ENCODE data around the gene RALGDS. TPM values are rescaled to one million over a fixed set of nuclear protein-coding genes. Genes with fewer than 3 reads are reported as not detected.

The RALGDS gene
- total RNA-seq, 2 donors from 2014 or later, result 27.8 to 64.6 TPM

- intact Hi-C loops (cut with DNase I), result no loop called here
- WGBS, 2 donors, result 92 to 97% methylated on average over 6 of the region's 6 CpGs
- Histone ChIP-seq H3K9me3 (no peaks in the 10 kb centered on the region), H3K4me1 (peaks cover 32% of the 10 kb centered on the region), H3K27me3 (no peaks in the 10 kb centered on the region), H3K4me3 (no peak overlapping the region), H3K27ac (no peak overlapping the region), H3K36me3 (replicated peaks in 1 of 2; ENCODE audit: insufficient read depth in 1 of 2, low read depth in 2 of 2) (no peaks in the 10 kb centered on the region)
- DNase-seq, result no peak
- TF ChIP-seq POLR2A (IDR thresholded peaks at IDR 0.05) (no peak), CTCF (IDR thresholded peaks at IDR 0.05) (no peak)
- ATAC-seq, result no peak
These were observed 30.0 kb upstream of the RALGDS start for GRCh38 chr9:133151041-133151440.

GRCh38 chr9:133149130-133150015 is 28.3 kb upstream of the RALGDS start:
- intact Hi-C loops (cut with DNase I), result loop anchor here (5.0 kb wide), 1 partner anchor 107 kb away; no protein-coding TSS in a partner anchor
- 3 to 14% methylated on average over 9 to 68 of the region's 95 CpGs for WGBS, 2 donors
- H3K27ac ChIP-seq, result peak overlapping the region; percentile 86 to 95 (median 88)
- peak; percentile 93 to 96 (median 96) for DNase-seq
- no peaks in the 10 kb centered on the region for H3K36me3 ChIP-seq (replicated peaks in 1 of 2; ENCODE audit: insufficient read depth in 1 of 2, low read depth in 2 of 2)
- peak; percentile 85 for ATAC-seq
- peaks cover 42% of the 10 kb centered on the region for H3K4me1 ChIP-seq
- H3K27me3 ChIP-seq, result no peaks in the 10 kb centered on the region
- TF ChIP-seq CTCF (IDR thresholded peaks at IDR 0.05) (peak in 5 of 7 experiments; percentile 14 to 60 (median 54)), POLR2A (IDR thresholded peaks at IDR 0.05) (peak; percentile 58 to 79 (median 79))
- H3K9me3 ChIP-seq, result no peaks in the 10 kb centered on the region
- H3K4me3 ChIP-seq, result no peak overlapping the region

- H3K9me3 ChIP-seq, result no peaks in the 10 kb centered on the region
- H3K27ac ChIP-seq, result peak overlapping the region; percentile 86 to 95 (median 88)
- peak overlapping the region; percentile 36 to 51 for H3K4me3 ChIP-seq
- peak in 2 of 3 donors; percentile 24 for TF ChIP-seq POLR2A (IDR thresholded peaks at IDR 0.05)
- TF ChIP-seq CTCF (IDR thresholded peaks at IDR 0.05), result no peak
- DNase-seq (peak; percentile 61 to 66 (median 64)), ATAC-seq (peak; percentile 34)
- 3 to 15% methylated on average over 9 to 49 of the region's 65 CpGs for WGBS, 2 donors
- H3K27me3 ChIP-seq, result no peaks in the 10 kb centered on the region
- no peaks in the 10 kb centered on the region for H3K36me3 ChIP-seq (replicated peaks in 1 of 2; ENCODE audit: insufficient read depth in 1 of 2, low read depth in 2 of 2)
- intact Hi-C loops (cut with DNase I), result loop anchor here (5.0 kb wide), 1 partner anchor 106 kb away; no protein-coding TSS in a partner anchor
- peaks cover 49% of the 10 kb centered on the region for H3K4me1 ChIP-seq
These were observed 27.4 kb upstream of the RALGDS start for GRCh38 chr9:133148199-133149129.

- H3K27ac ChIP-seq, result peak overlapping the region; percentile 86 to 95 (median 88)
- peaks cover 57% of the 10 kb centered on the region for H3K4me1 ChIP-seq
- H3K9me3 ChIP-seq, result no peaks in the 10 kb centered on the region
- DNase-seq (peak; percentile 84 to 89 (median 86)), ATAC-seq (peak; percentile 44)
- no peaks in the 10 kb centered on the region for H3K36me3 ChIP-seq (replicated peaks in 1 of 2; ENCODE audit: insufficient read depth in 1 of 2, low read depth in 2 of 2)
- intact Hi-C loops (cut with DNase I), result loop anchor here (5.0 kb wide), 1 partner anchor 105 kb away; no protein-coding TSS in a partner anchor
- WGBS, 2 donors, result 15 to 17% methylated on average over 7 to 14 of the region's 14 CpGs
- TF ChIP-seq POLR2A (IDR thresholded peaks at IDR 0.05) (peak in 1 of 3 donors; percentile 36), CTCF (IDR thresholded peaks at IDR 0.05) (peak; percentile 94 to 99 (median 96))
- no peak overlapping the region for H3K4me3 ChIP-seq
- no peaks in the 10 kb centered on the region for H3K27me3 ChIP-seq
These were observed 26.6 kb upstream of the RALGDS start for GRCh38 chr9:133147412-133148198.
